Measurements from ENCODE around the gene DEPDC5.

DNA sequence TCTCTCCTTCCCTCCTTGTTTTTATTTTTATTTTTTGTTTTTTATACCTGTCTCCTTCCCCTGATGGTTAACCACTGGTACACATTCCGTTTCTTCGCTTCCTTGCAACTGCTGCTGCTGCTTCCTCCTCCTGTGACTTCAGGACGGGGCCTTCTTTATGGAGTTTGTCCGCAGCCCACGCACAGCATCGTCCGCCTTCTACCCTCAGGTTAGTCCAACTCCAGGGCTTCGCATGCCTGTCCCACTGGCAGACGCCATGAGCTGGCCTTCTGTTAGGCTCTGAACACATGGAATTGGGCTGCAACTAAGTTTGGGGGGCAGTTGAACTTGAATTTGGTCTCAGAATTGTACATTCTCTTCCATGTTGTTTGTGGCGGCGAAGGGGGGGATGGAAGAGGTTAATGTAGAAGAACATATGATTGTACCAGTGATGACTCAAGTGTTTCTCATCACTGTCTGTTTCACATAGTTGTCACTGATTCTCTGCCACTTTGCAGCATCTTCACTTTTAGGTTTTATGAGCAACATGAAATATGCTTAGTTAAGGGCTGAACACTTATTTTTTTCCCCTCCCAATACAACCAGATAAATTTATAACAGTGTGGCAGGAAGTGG is 107.5 kb downstream of the DEPDC5 start:
- TF ChIP-seq EP300 (IDR thresholded peaks at IDR 0.05; ENCODE audit: borderline replicate concordance in 1 of 2, control insufficient read depth in 1 of 2, low read depth in 2 of 2, low read length in 2 of 2) (no peak), JUND (IDR thresholded peaks at IDR 0.05; ENCODE audit: low read depth, low read length) (no peak)
